H1 (cell line): ENCODE data around the gene ALDH1A3. TPM values are rescaled to one million over a fixed set of nuclear protein-coding genes. Genes with fewer than 3 reads are reported as not detected.

Experiments
- CBX5 ChIP-seq: fragments of 300-800, 300-1000 bp; sonication (generic); IDR thresholded peaks from 2 replicates; pipeline ENCODE4 v1.7.1; 2016; ENCODE audit warnings: antibody characterized with exemption, low read length, low read depth
- JUN ChIP-seq: IDR thresholded peaks from 2 replicates; pipeline ENCODE4 v1.6.1; 2011; ENCODE audit warnings: low read depth, mild to moderate bottlenecking, improper control_type of control experiment, low read length
- RBBP5 ChIP-seq: IDR thresholded peaks from 2 replicates; pipeline ENCODE4 v1.7.1; 2012; ENCODE audit warnings: low read depth, mild to moderate bottlenecking, inconsistent platforms, low read length, moderate library complexity, borderline replicate concordance
- polyA plus RNA-seq, 7 experiments: library from polyadenylated mRNA; depleted of rRNA in 3 of 7; stranded (reverse) in 5 of 7; unstranded in 2 of 7; fragments of >200 nt in 5 of 7; fragments of 200-250 nt in 2 of 7; gene quantifications; 1 replicate in 5 of 7; 2 replicates in 1 of 7; 4 replicates in 1 of 7; pipeline versions ENCODE4 v1.2.1 to v1.2.3, GENCODE V29; 2011 to 2013; ENCODE audit warnings: missing spikeins in 2 of 7, mixed read lengths in 2 of 7
- total RNA-seq: library from RNA; stranded (reverse); fragmentation: NEBNext Ultra II Directional; extraction: Animal tissue kit (Norgen Biotek cat#: 25700); gene quantifications from 2 replicates; pipeline ENCODE4 v1.2.1, GENCODE V29; 2021

The ALDH1A3 gene
- total and polyA plus RNA-seq, 2 of the 8 experiments (the other 6 are each of a cell fraction or from before 2014, with no cell fraction given): 2.2 to 5.5 TPM

DNA sequence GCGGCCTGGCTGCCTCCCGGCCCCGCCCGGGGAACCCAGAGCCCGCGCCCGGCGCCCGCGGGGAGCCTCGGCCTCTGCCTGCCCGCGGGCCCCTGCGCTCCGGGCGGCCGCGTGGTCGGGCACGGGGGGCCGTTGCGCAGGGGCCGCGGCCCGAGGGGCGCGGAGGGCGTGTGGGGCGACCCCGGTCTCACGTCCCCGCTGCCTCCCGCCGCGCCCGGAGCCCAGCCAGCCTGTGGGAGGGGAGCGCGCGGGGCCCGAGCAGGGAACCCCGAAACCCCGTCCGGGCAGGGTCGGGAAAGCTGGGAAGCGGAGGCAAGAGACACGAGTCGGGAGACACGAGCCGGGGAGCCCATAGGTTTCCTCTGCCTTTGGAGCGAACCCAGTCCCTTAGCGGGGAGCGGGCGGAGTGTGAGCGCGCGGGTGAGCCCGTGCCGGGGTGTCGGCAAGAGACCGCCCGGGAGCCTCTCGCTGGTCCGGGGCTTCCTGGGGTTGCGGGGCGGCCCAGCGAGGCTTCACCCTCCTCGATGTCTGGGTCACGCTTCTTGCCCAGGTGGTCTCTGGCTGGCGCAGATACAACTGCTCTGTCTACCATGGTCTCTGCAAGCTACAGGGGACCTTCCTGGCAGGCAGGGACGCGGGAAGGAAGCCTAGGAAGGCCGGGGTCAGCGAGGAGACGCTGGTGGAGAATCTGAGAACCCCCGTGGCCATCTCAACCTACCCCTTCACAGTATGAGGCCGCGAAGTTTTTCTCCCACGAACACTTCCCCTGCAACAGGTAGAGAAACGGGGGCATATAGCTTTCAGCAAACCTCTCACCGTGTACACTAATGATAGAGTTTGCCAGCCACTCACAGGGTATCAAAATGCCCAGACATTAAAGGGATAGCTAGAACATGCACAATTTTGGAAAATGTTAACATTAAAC lies 40.1 kb downstream of the ALDH1A3 start (continued):
- TF ChIP-seq CBX5 (no peak), RBBP5 (no peak), JUN (no peak)
- TF ChIP-seq, all 59 proteins: peak for 5
